Skeletal muscle satellite cell (primary cell): ENCODE results near the gene SLC39A11.

Source experiments
- H3K27me3 ChIP-seq: 2 replicates; pipeline ENCODE4 v1.7.0; 2013; ENCODE audit warnings: low read length; ENCODE audit not compliant: control insufficient read depth, insufficient read depth
- H3K36me3 ChIP-seq: 2 replicates; pipeline ENCODE4 v1.7.0; 2013; ENCODE audit warnings: mild to moderate bottlenecking, control low read depth, low read length; ENCODE audit not compliant: insufficient read depth
- H3K4me1 ChIP-seq: 2 replicates; pipeline ENCODE4 v1.7.0; 2013; ENCODE audit warnings: low read length; ENCODE audit not compliant: control insufficient read depth, insufficient read depth
- H3K4me2 ChIP-seq: 2 replicates; pipeline ENCODE4 v1.7.0; 2013; ENCODE audit warnings: mild to moderate bottlenecking, low read length
- H3K4me3 ChIP-seq: 2 replicates; pipeline ENCODE4 v1.7.0; 2013; ENCODE audit warnings: low read length
- H3K9ac ChIP-seq: 2 replicates; pipeline ENCODE4 v1.7.0; 2013; ENCODE audit warnings: mild to moderate bottlenecking, low read depth, low read length, moderate library complexity
- H3K9me3 ChIP-seq: replicated peaks from 2 replicates; pipeline ENCODE4 v1.7.0; 2013; ENCODE audit warnings: mild to moderate bottlenecking, control low read depth, low read length

Gene SLC39A11

GRCh38 chr17:72657467-72658317 is 434.8 kb downstream of the SLC39A11 start:
- no peak overlapping the region for H3K4me2 ChIP-seq
- H3K9ac ChIP-seq: no peak overlapping the region
- no peaks in the 10 kb centered on the region for H3K9me3 ChIP-seq
- no peak overlapping the region for H3K4me3 ChIP-seq
- H3K4me1 ChIP-seq: no peaks in the 10 kb centered on the region
- no peaks in the 10 kb centered on the region for H3K27me3 ChIP-seq
- H3K36me3 ChIP-seq: no peaks in the 10 kb centered on the region

DNA sequence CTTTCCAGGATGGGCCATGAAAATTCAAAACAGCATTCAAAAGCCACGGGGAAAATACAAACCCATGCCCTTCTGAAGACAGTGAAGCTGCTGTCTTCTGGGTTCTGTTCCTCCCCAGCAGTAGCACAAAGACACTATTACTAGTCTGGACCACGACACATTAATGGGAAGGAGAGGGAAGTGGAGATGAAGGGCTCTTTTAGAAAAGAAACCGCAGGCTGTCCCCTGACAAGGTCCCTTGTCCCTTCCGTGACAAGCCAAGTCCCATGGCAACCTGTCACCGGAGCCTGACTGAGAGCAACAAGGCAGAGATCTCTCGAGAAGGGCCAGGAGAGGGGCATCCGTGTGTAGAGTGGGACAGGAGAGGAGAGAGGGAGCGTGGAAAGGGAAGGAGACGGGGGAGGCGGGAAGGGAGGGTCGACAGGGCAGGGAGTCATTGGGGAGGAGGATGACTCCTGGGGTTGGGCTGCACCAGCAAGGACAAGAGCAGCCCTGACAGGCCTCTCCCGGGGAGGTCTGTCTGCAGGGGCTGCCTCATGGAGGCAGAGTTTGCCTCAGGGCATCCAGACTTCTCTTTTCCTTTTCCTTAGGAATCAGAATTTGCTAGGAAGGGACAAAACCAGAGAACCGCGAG is 436.2 kb downstream of the SLC39A11 start:
- Histone ChIP-seq H3K4me3 (no peak overlapping the region), H3K4me2 (no peak overlapping the region)

DNA sequence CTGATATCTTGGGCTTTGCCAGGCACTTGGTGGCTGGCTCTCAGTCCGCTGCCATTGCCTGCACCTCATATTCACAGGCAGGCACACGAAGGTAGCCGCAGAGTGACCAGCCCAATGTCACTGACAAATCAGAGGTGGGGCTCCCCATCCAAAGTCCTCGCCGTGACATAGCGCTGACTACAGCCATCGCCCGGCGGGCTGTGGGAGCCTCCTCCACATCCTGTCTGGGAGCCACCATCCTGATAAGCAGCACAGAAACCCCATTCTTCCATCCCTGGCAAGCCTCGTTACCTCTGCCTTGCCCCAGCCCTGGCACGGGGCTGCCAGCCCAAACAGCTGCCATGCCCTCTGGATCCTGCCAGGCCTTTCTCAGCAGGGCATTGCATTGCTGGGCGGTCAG is 437.8 kb downstream of the SLC39A11 start:
- no peaks in the 10 kb centered on the region for H3K4me1 ChIP-seq
- H3K4me3 ChIP-seq: no peak overlapping the region
- no peak overlapping the region for H3K4me2 ChIP-seq
- H3K27me3 ChIP-seq: no peaks in the 10 kb centered on the region
- no peaks in the 10 kb centered on the region for H3K36me3 ChIP-seq
- H3K9me3 ChIP-seq: no peaks in the 10 kb centered on the region
- H3K9ac ChIP-seq: no peak overlapping the region

More for the DNA sequence above, 436.2 kb downstream of the SLC39A11 start:
- no peak overlapping the region for H3K9ac ChIP-seq
- no peaks in the 10 kb centered on the region for H3K36me3 ChIP-seq
- no peaks in the 10 kb centered on the region for H3K4me1 ChIP-seq
- H3K27me3 ChIP-seq: no peaks in the 10 kb centered on the region
- no peaks in the 10 kb centered on the region for H3K9me3 ChIP-seq

- Histone ChIP-seq H3K36me3 (no peaks in the 10 kb centered on the region), H3K9me3 (no peaks in the 10 kb centered on the region), H3K4me2 (no peak overlapping the region), H3K4me3 (no peak overlapping the region), H3K9ac (no peak overlapping the region), H3K27me3 (no peaks in the 10 kb centered on the region), H3K4me1 (no peaks in the 10 kb centered on the region)
Measured at GRCh38 chr17:72651988-72652387, 440.5 kb downstream of the SLC39A11 start.

DNA sequence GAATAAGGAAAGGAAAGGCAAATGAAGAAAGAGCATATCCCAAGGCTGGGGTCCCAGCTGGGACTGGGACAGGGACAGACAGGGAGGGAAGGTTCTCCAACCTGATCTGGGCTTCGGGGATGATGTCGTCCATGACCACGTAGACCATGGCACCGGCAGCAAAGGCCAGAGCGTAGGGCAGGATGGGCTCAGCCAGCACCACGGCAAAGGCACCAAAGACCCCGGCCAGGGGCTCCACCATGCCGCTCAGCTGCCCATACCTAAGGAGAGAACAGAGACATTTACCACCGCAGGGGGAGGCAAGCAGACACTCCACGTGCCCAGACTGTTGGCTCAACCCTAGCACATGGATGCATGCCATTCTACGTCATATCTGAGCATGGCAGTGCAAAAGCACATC is 443.8 kb downstream of the SLC39A11 start:
- H3K4me1 ChIP-seq: no peaks in the 10 kb centered on the region

GRCh38 chr17:72646176-72646575 is 446.3 kb downstream of the SLC39A11 start:
- Histone ChIP-seq H3K36me3 (no peaks in the 10 kb centered on the region), H3K4me2 (no peak overlapping the region), H3K27me3 (no peaks in the 10 kb centered on the region), H3K4me1 (no peaks in the 10 kb centered on the region), H3K4me3 (no peak overlapping the region), H3K9ac (no peak overlapping the region), H3K9me3 (no peaks in the 10 kb centered on the region)

More for the DNA sequence above, 443.8 kb downstream of the SLC39A11 start:
- Histone ChIP-seq H3K4me3 (no peak overlapping the region), H3K9me3 (no peaks in the 10 kb centered on the region), H3K9ac (no peak overlapping the region), H3K27me3 (no peaks in the 10 kb centered on the region), H3K36me3 (no peaks in the 10 kb centered on the region), H3K4me2 (no peak overlapping the region)

- Histone ChIP-seq H3K9ac (no peak overlapping the region), H3K4me3 (no peak overlapping the region), H3K4me2 (no peak overlapping the region), H3K36me3 (no peaks in the 10 kb centered on the region), H3K4me1 (no peaks in the 10 kb centered on the region), H3K27me3 (peaks cover 5% of the 10 kb centered on the region), H3K9me3 (no peaks in the 10 kb centered on the region)
Measured at GRCh38 chr17:72644492-72644891, 448.0 kb downstream of the SLC39A11 start.

GRCh38 chr17:72643575-72644216 is 448.8 kb downstream of the SLC39A11 start:
- peaks cover 5% of the 10 kb centered on the region for H3K27me3 ChIP-seq
- H3K4me3 ChIP-seq: no peak overlapping the region
- H3K4me2 ChIP-seq: no peak overlapping the region
- no peak overlapping the region for H3K9ac ChIP-seq
- H3K36me3 ChIP-seq: no peaks in the 10 kb centered on the region
- H3K4me1 ChIP-seq: no peaks in the 10 kb centered on the region
- H3K9me3 ChIP-seq: no peaks in the 10 kb centered on the region

GRCh38 chr17:72642720-72643119 is 449.8 kb downstream of the SLC39A11 start:
- no peaks in the 10 kb centered on the region for H3K36me3 ChIP-seq
- H3K9ac ChIP-seq: no peak overlapping the region
- no peaks in the 10 kb centered on the region for H3K4me1 ChIP-seq
- no peak overlapping the region for H3K4me2 ChIP-seq
- H3K9me3 ChIP-seq: no peaks in the 10 kb centered on the region
- no peak overlapping the region for H3K4me3 ChIP-seq
- peaks cover 5% of the 10 kb centered on the region for H3K27me3 ChIP-seq

GRCh38 chr17:72640415-72641165 is 451.9 kb downstream of the SLC39A11 start:
- Histone ChIP-seq H3K4me3 (no peak overlapping the region), H3K9ac (no peak overlapping the region), H3K4me2 (no peak overlapping the region)

GRCh38 chr17:72639711-72640110 is 452.8 kb downstream of the SLC39A11 start:
- Histone ChIP-seq H3K9ac (no peak overlapping the region), H3K9me3 (no peaks in the 10 kb centered on the region), H3K4me3 (no peak overlapping the region), H3K36me3 (no peaks in the 10 kb centered on the region), H3K4me1 (no peaks in the 10 kb centered on the region), H3K4me2 (no peak overlapping the region), H3K27me3 (peaks cover 16% of the 10 kb centered on the region)

More at GRCh38 chr17:72640415-72641165, 451.9 kb downstream of the SLC39A11 start:
- H3K27me3 ChIP-seq: peaks cover 16% of the 10 kb centered on the region
- no peaks in the 10 kb centered on the region for H3K9me3 ChIP-seq
- no peaks in the 10 kb centered on the region for H3K4me1 ChIP-seq
- H3K36me3 ChIP-seq: no peaks in the 10 kb centered on the region
